Uterus (tissue), 4 donors: ENCODE measurements around the gene SOX11. TPM values are rescaled to one million over a fixed set of nuclear protein-coding genes. Genes with fewer than 3 reads are reported as not detected.
"Not testable (repeated sequence)": the region's sequence is repeated elsewhere in the genome, so short reads cannot be mapped to it uniquely, and the experiment has no call there.

Source experiments
- DNase-seq, 2 donors: peaks; one replicate each; pipeline ENCODE4 v3.0.0-alpha.2; 2019 to 2020
- H3K27ac ChIP-seq, 2 donors: fragments of 200-600 bp; sonication (generic); 1 replicate in 1 of 2; 2 replicates in 1 of 2; pipeline ENCODE4 v1.5.1; 2016 to 2018
- H3K27me3 ChIP-seq, 2 donors: fragments of 200-600 bp; sonication (generic); one replicate each; pipeline ENCODE4 v1.5.1; 2018 to 2019; ENCODE audit warnings: control low read depth in 1 of 2
- H3K36me3 ChIP-seq, 2 donors: fragments of 200-600 bp; sonication (generic); one replicate each; pipeline ENCODE4 v1.5.1; 2019; ENCODE audit warnings: control low read depth in 1 of 2
- H3K4me1 ChIP-seq, 2 donors: fragments of 200-600 bp; sonication (generic); one replicate each; pipeline ENCODE4 v1.5.1; 2018 to 2019; ENCODE audit warnings: control low read depth in 1 of 2
- H3K4me3 ChIP-seq, 2 donors: fragments of 200-600 bp; sonication (generic); 1 replicate in 1 of 2; 2 replicates in 1 of 2; pipeline ENCODE4 v1.5.1; 2018 to 2019; ENCODE audit warnings: mild to moderate bottlenecking in 1 of 2
- H3K9me3 ChIP-seq, 2 donors: fragments of 200-600 bp; sonication (generic); one replicate each; pipeline ENCODE4 v1.5.1; 2019; ENCODE audit warnings: control low read depth in 1 of 2
- CTCF ChIP-seq, 4 experiments: fragments of 200-600 bp in 2 of 4; fragments of 450-650 bp in 2 of 4; sonication (generic) in 2 of 4; IDR thresholded peaks; one replicate each; pipeline ENCODE4 v1.5.1; 2016 to 2019; ENCODE audit warnings: antibody characterized with exemption in 4 of 4, mild to moderate bottlenecking in 2 of 4, moderate library complexity in 1 of 4
- POLR2A ChIP-seq, 2 donors: fragments of 450-650 bp; IDR thresholded peaks; one replicate each; pipeline ENCODE4 v1.6.1; 2016; ENCODE audit warnings: antibody characterized with exemption in 2 of 2, mild to moderate bottlenecking in 1 of 2, moderate library complexity in 1 of 2
- intact Hi-C: fragments of 100-400 bp; cut with DNase I; formaldehyde crosslinking; loops from one replicate; pipeline ENCODE4 v1.15.1; 2023; ENCODE audit warnings: low total_unique reads
- total RNA-seq, 4 donors: library from RNA; depleted of rRNA in 3 of 4; stranded (reverse); fragments of >200 nt in 3 of 4; gene quantifications; one replicate each; pipeline versions ENCODE4 v1.1.0 to v1.2.4, GENCODE V29; 2014 to 2023
- donor health status: DM: yes; HTN: yes; CAD: no.

Gene SOX11
- total RNA-seq = 1 to 10 TPM in 1 of 4 donors, not detected in 3; 9.3 TPM

- Histone ChIP-seq H3K27me3 (peaks cover 0 to 32% of the 10 kb centered on the region in 2 donors), H3K4me1 (peaks cover 0 to 18% of the 10 kb centered on the region in 2 donors), H3K4me3 (no peak within 1 kb of the TSS), H3K36me3 (no peaks in the 10 kb centered on the region), H3K9me3 (no peaks in the 10 kb centered on the region), H3K27ac (no peak within 1 kb of the TSS)
- DNase-seq = no peak
- intact Hi-C loops = no loop called here
- TF ChIP-seq POLR2A (IDR thresholded peaks at IDR 0.05) = no peak
- TF ChIP-seq CTCF (IDR thresholded peaks at IDR 0.05) = no peak
These were observed at the start of gene SOX11 for GRCh38 chr2:5691985-5692529. Gene SOX11 (plus strand): TSS chr2:5692384. CDS start chr2:5692722, 338 bp downstream.

DNA sequence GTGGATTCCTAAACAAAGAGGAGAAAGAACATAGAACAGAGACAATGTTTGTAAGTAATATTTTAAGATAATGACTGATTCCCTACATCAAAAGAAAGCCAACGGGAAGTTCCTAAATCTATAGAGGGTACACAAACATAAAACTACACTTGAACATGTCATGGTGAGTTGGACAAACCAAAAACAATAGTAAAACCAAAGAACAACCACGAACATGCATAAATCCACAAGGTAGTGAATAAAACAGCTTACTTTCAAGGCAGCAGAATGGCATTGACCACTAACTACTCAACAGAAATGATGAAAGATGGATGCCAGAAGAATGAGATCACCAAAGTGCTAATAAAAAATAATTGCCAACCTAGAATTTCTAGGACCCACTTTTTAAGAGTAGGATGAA lies 39.5 kb upstream of the SOX11 start:
- H3K9me3 ChIP-seq, H3K4me1 ChIP-seq, H3K27ac ChIP-seq, H3K27me3 ChIP-seq, intact Hi-C loops, DNase-seq, H3K4me3 ChIP-seq, H3K36me3 ChIP-seq: not testable (repeated sequence)

DNA sequence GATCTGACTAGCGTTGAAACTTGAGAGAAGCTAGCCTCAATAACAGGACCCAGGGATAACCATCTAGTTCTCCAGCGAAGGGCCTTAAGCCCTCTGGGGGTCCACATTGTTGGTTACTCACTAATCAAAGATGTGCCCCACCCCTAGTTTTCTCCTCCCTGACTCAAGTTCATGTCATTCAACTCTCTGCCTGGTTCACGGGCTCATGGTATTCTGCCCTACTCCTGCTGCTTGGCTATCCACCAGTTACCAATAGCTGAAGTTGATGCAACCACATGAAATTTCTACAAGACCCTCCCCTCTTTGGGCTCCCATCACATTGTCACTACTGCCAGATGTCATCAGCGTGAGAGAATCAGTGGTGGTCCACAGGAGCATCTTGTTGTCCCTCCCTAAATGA lies 38.4 kb upstream of the SOX11 start:
- H3K4me1 ChIP-seq, intact Hi-C loops, H3K36me3 ChIP-seq, H3K9me3 ChIP-seq, H3K27me3 ChIP-seq, H3K4me3 ChIP-seq, DNase-seq, H3K27ac ChIP-seq: not testable (repeated sequence)

DNA sequence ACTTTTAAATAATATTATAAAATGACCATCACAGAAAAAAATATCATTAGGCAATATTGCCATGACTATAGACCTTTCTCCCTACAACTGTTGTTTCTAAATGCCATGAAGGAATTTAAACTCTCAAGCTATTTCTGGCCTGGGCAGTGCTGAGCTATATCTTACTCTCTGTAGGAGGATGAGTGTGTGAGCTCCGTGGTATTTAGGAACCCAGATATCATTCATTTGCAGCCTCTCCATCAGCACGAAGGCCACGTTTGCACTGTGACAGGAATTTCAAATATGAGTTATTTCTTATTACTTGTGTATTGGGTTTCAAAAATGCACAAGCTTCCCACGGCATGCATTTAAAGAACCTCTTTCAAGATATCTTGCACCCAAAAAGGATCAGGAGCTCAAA lies 35.0 kb upstream of the SOX11 start:
- Histone ChIP-seq H3K9me3 (no peaks in the 10 kb centered on the region), H3K4me3 (no peak overlapping the region), H3K27ac (no peak overlapping the region), H3K4me1 (no peaks in the 10 kb centered on the region), H3K36me3 (no peaks in the 10 kb centered on the region), H3K27me3 (no peaks in the 10 kb centered on the region)
- TF ChIP-seq POLR2A (IDR thresholded peaks at IDR 0.05) = no peak
- TF ChIP-seq CTCF (IDR thresholded peaks at IDR 0.05) = no peak
- intact Hi-C loops = no loop called here
- no peak for DNase-seq

DNA sequence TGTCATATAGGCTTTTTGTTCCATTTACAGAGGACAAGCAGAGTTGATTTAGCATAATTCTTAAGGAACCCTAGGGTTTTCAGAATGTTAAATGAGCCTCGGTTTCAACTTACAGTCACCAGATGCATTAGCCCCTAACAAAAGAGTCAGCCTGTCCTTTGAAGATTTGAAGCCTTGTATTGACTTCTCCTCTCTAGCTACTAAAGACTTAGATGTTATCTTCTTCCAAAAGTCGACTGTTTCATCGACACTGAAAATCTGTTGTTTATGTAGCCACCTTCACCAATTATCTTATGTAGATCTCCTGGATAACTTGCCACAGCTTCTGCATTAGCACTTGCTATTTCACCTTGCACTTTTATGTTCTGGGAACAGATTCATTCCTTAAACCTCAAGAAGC lies 31.6 kb upstream of the SOX11 start:
- no peak for DNase-seq
- Histone ChIP-seq H3K27ac (no peak overlapping the region), H3K27me3 (no peaks in the 10 kb centered on the region), H3K9me3 (no peaks in the 10 kb centered on the region), H3K4me3 (no peak overlapping the region), H3K36me3 (no peaks in the 10 kb centered on the region), H3K4me1 (no peaks in the 10 kb centered on the region)
- no peak for TF ChIP-seq CTCF (IDR thresholded peaks at IDR 0.05)
- TF ChIP-seq POLR2A (IDR thresholded peaks at IDR 0.05) = no peak
- intact Hi-C loops = no loop called here

DNA sequence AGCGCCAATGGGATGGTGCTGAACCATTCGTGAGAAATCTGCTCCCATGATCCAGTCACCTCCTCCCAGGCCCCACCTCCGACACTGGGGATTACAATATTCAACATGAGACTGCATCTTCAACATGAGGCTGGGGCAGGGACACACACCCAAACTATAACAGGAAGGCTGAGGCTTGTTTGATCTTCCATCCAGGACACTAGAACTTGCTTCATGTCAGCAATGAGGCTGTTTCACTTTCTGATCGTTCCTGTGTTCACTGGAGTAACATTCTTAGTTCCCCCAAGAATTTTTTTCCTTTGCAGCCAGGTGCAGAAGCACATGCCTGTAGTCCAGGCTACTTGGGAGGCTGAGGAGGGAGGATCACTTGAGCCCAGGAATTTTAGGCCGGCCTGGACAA lies 30.8 kb upstream of the SOX11 start:
- Histone ChIP-seq H3K4me3 (no peak overlapping the region), H3K27ac (no peak overlapping the region), H3K9me3 (no peaks in the 10 kb centered on the region), H3K27me3 (no peaks in the 10 kb centered on the region), H3K36me3 (no peaks in the 10 kb centered on the region), H3K4me1 (no peaks in the 10 kb centered on the region)
- intact Hi-C loops = no loop called here
- TF ChIP-seq CTCF (IDR thresholded peaks at IDR 0.05) (no peak), POLR2A (IDR thresholded peaks at IDR 0.05) (no peak)
- DNase-seq = no peak
